K562 (cell line): ENCODE measurements around the gene DNAJB6. TPM values are rescaled to one million over a fixed set of nuclear protein-coding genes. Genes with fewer than 3 reads are reported as not detected.

Experiments used
- ATF7 ChIP-seq: fragments of 450-650 bp; IDR thresholded peaks from 2 replicates; pipeline ENCODE4 v1.7.1; 2014; ENCODE audit warnings: mild to moderate bottlenecking, moderate library complexity
- BRD4 ChIP-seq: fragments of 200-600 bp; sonication (generic); IDR thresholded peaks from 2 replicates; pipeline ENCODE4 v1.6.1; 2017; ENCODE audit warnings: inconsistent platforms
- CAMTA2 ChIP-seq: fragments of 250-450 bp; sonication (Bioruptor Pico); conservative IDR thresholded peaks from 2 replicates; pipeline ENCODE4 v1.5.1; 2022
- EP400 ChIP-seq: fragments of 450-650 bp; IDR thresholded peaks from 2 replicates; pipeline ENCODE4 v1.6.1; 2017; ENCODE audit warnings: antibody characterized with exemption, mild to moderate bottlenecking, moderate library complexity
- HNRNPH1 ChIP-seq: fragments of 200-400 bp; formaldehyde crosslinking; optimal IDR thresholded peaks from 2 replicates; pipeline ENCODE3; 2017; ENCODE audit warnings: low read depth, mild to moderate bottlenecking, low read length, moderate library complexity
- IFI16 ChIP-seq: fragments of 250-450 bp; sonication (Bioruptor Pico); IDR thresholded peaks from 2 replicates; pipeline ENCODE4 v2.1.2; 2022; ENCODE audit warnings: mild to moderate bottlenecking, inconsistent platforms
- ILF3 ChIP-seq: fragments of 450-650 bp; IDR thresholded peaks from 2 replicates; pipeline ENCODE4 v1.6.1; 2018; ENCODE audit warnings: antibody characterized with exemption, mild to moderate bottlenecking, moderate library complexity, borderline replicate concordance
- IRF2 ChIP-seq: sonication (generic); formaldehyde crosslinking; IDR thresholded peaks from 2 replicates; pipeline ENCODE4 v1.8.1; 2022; ENCODE audit warnings: mild to moderate bottlenecking, missing genetic modification reagents
- MCM2 ChIP-seq: fragments of 450-650 bp; IDR thresholded peaks from 2 replicates; pipeline ENCODE4 v1.6.1; 2017; ENCODE audit warnings: low read depth, mild to moderate bottlenecking
- MED1 ChIP-seq: sonication (generic); formaldehyde crosslinking; IDR thresholded peaks from 2 replicates; pipeline ENCODE4 v1.8.1; 2023; ENCODE audit warnings: missing genetic modification reagents, borderline replicate concordance
- PHB ChIP-seq: fragments of 250-450 bp; sonication (Bioruptor Pico); IDR thresholded peaks from 2 replicates; pipeline ENCODE4 v1.5.0; 2021
- PHF20 ChIP-seq: fragments of 450-650 bp; IDR thresholded peaks from 2 replicates; pipeline ENCODE4 v1.6.1; 2018; ENCODE audit not compliant: partially characterized antibody
- SIRT6 ChIP-seq: IDR thresholded peaks from one replicate; pipeline ENCODE4 v1.6.1; 2012; ENCODE audit warnings: low read depth, mild to moderate bottlenecking, control low read depth, inconsistent platforms, low read length, moderate library complexity
- SMARCC2 ChIP-seq: fragments of 450-650 bp; IDR thresholded peaks from 2 replicates; pipeline ENCODE4 v1.6.1; 2017; ENCODE audit warnings: antibody characterized with exemption, moderate library complexity, mild to moderate bottlenecking, low read depth
- SMARCE1 ChIP-seq: fragments of 450-650 bp; IDR thresholded peaks from 2 replicates; pipeline ENCODE4 v1.7.1; 2016; ENCODE audit warnings: mild to moderate bottlenecking
- SNIP1 ChIP-seq: fragments of 450-650 bp; IDR thresholded peaks from 2 replicates; pipeline ENCODE4 v1.7.1; 2017; ENCODE audit warnings: low read depth, mild to moderate bottlenecking
- TRIM25 ChIP-seq: fragments of 450-650 bp; IDR thresholded peaks from 2 replicates; pipeline ENCODE4 v1.7.0; 2016; ENCODE audit warnings: borderline replicate concordance
- ZC3H11A ChIP-seq: IDR thresholded peaks from 2 replicates; pipeline ENCODE4 v1.6.1; 2012; ENCODE audit warnings: low read depth, low read length, improper control_type of control experiment
- ZNF143 ChIP-seq: sonication (generic); formaldehyde crosslinking; IDR thresholded peaks from 2 replicates; pipeline ENCODE4 v1.9.0; 2022; ENCODE audit warnings: mild to moderate bottlenecking, missing genetic modification reagents
- ZNF165 ChIP-seq: fragments of 250-450 bp; sonication (Bioruptor Pico); IDR thresholded peaks from 2 replicates; pipeline ENCODE4 v1.4.0; 2020; ENCODE audit warnings: borderline replicate concordance
- ZNF217 ChIP-seq: sonication (generic); formaldehyde crosslinking; IDR thresholded peaks from 2 replicates; pipeline ENCODE4 v1.8.0; 2022; ENCODE audit warnings: mild to moderate bottlenecking, missing genetic modification reagents
- ZNF274 ChIP-seq: IDR thresholded peaks from 2 replicates; pipeline ENCODE4 v1.6.1; 2011; ENCODE audit warnings: low read depth, mild to moderate bottlenecking, low read length, moderate library complexity, borderline replicate concordance
- ZNF316 ChIP-seq: fragments of 450-650 bp; IDR thresholded peaks from 2 replicates; pipeline ENCODE4 v1.6.1; 2016
- ZNF589 ChIP-seq: fragments of 200-800 bp; sonication (Bioruptor generic); IDR thresholded peaks from 2 replicates; pipeline ENCODE4 v1.6.1; 2016; ENCODE audit warnings: low read depth, missing genetic modification characterization, missing compliant biosample characterization
- polyA plus RNA-seq, 8 experiments: library from polyadenylated mRNA; depleted of rRNA in 4 of 8; stranded (reverse) in 5 of 8; unstranded in 3 of 8; fragments of >200 nt; fragmentation: Nextera tagmentation in 2 of 8; fragmentation: Illumina TruSeq in 1 of 8; extraction: Ambion mirVana in 2 of 8; extraction: Trizol in 1 of 8; gene quantifications; 2 replicates each; pipeline versions ENCODE4 v1.2.1 to v1.2.3, GENCODE V29; 2011 to 2014; ENCODE audit warnings: inconsistent platforms in 1 of 8, missing spikeins in 1 of 8
- total RNA-seq, 7 experiments: library from RNA; depleted of rRNA in 6 of 7; stranded (reverse); fragments of >200 nt in 6 of 7; fragmentation: Illumina TruSeq in 2 of 7; extraction: Trizol in 2 of 7; gene quantifications; 2 replicates each; pipeline versions ENCODE4 v1.2.1 to v1.2.3, GENCODE V29; 2011 to 2021; ENCODE audit warnings: low replicate concordance in 1 of 7
- TF ChIP-seq, protein P1 (sequence below): fragments of 250-450 bp; sonication (Bioruptor Pico); IDR thresholded peaks from 2 replicates; pipeline ENCODE4 v1.5.1; 2021; ENCODE audit warnings: mild to moderate bottlenecking
- TF ChIP-seq, protein P2 (sequence below): fragments of 450-650 bp; formaldehyde crosslinking; IDR thresholded peaks from 2 replicates; pipeline ENCODE4 v1.4.0; 2020; ENCODE audit warnings: mild to moderate bottlenecking, moderate library complexity

The DNAJB6 gene
- total and polyA plus RNA-seq, 9 of the 15 experiments (the other 6 are each of a cell fraction or from before 2014, with no cell fraction given), result 84.5 to 158 (median 135) TPM

GRCh38 chr7:157397731-157398691 lies 61.2 kb downstream of the DNAJB6 start (continued):
- TF ChIP-seq, protein P1, sequence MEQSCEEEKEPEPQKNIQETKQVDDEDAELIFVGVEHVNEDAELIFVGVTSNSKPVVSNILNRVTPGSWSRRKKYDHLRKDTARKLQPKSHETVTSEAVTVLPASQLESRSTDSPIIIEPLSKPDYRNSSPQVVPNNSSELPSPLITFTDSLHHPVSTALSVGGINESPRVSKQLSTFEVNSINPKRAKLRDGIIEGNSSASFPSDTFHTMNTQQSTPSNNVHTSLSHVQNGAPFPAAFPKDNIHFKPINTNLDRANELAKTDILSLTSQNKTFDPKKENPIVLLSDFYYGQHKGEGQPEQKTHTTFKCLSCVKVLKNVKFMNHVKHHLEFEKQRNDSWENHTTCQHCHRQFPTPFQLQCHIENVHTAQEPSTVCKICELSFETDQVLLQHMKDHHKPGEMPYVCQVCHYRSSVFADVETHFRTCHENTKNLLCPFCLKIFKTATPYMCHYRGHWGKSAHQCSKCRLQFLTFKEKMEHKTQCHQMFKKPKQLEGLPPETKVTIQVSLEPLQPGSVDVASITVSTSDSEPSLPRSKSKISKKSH (CRISPR knock-in tag), result no peak
- no peak for TF ChIP-seq MED1 (CRISPR knock-in tag)
- TF ChIP-seq ZNF274, result no peak; the same call in 1 of the 2 replicates
- no peak for TF ChIP-seq ZNF217 (CRISPR knock-in tag)
- TF ChIP-seq BRD4, result no peak; the same call in 1 of the 2 replicates
- no peak for TF ChIP-seq CAMTA2 (CRISPR knock-in tag)
- TF ChIP-seq ZNF165, result no peak; the same call in 1 of the 2 replicates
- TF ChIP-seq PHF20, result no peak
- TF ChIP-seq ATF7, result peak; percentile 61; the same call in 1 of the 2 replicates
- no peak for TF ChIP-seq HNRNPH1
- TF ChIP-seq, protein P2, sequence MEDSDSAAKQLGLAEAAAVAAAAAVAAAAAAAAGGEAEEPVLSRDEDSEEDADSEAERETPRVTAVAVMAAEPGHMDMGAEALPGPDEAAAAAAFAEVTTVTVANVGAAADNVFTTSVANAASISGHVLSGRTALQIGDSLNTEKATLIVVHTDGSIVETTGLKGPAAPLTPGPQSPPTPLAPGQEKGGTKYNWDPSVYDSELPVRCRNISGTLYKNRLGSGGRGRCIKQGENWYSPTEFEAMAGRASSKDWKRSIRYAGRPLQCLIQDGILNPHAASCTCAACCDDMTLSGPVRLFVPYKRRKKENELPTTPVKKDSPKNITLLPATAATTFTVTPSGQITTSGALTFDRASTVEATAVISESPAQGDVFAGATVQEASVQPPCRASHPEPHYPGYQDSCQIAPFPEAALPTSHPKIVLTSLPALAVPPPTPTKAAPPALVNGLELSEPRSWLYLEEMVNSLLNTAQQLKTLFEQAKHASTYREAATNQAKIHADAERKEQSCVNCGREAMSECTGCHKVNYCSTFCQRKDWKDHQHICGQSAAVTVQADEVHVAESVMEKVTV (CRISPR knock-in tag), result no peak
- peak; percentile 81 for TF ChIP-seq EP400
- no peak for TF ChIP-seq ILF3
- peak; percentile 91 for TF ChIP-seq SMARCE1
- peak; percentile 82 for TF ChIP-seq SMARCC2
- no peak for TF ChIP-seq PHB
- no peak for TF ChIP-seq SIRT6
- TF ChIP-seq ZNF589, result peak; percentile 91
- no peak for TF ChIP-seq TRIM25
- no peak for TF ChIP-seq IFI16 (CRISPR knock-in tag)
- TF ChIP-seq ZC3H11A, result peak; percentile 79; the same call in 1 of the 2 replicates
- no peak for TF ChIP-seq IRF2 (CRISPR knock-in tag)
- TF ChIP-seq ZNF316, result no peak
- no peak for TF ChIP-seq ZNF143
- TF ChIP-seq SNIP1, result no peak
- no peak for TF ChIP-seq MCM2
